ENCODE results near the gene RBFOX2. TPM values are rescaled to one million over a fixed set of nuclear protein-coding genes. Genes with fewer than 3 reads are reported as not detected.
A peak's percentile ranks its signal among the peaks of the same experiment; 100 is the strongest.

RBFOX2 gene
- total and polyA plus RNA-seq, 4 donors: 14.2 to 53.6 (median 25.6) TPM

DNA sequence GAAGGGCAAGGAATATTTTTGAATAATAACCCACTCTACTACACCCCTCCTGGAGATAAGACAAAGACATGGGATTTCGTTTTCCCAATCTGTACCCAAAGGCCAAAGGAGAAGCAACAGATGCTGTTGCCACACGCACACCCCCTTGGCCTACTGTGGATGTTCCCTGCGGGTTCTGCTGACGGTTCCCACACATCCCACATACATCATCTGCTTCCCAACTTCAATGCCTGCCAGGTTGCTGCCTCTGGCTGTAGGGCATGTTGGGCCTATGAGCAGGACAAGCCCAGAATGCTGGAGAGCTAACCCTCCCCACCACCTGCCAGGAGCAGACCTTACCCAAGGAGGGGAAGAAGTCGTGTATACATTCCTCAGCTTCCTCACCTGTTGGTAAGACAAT lies 13.6 kb upstream of the RBFOX2 start:
- TF ChIP-seq JUND (IDR thresholded peaks at IDR 0.05): no peak
- H3K27me3 ChIP-seq (ENCODE audit: control insufficient read depth in 4 of 4, insufficient read depth in 4 of 4, low read length in 3 of 4): no peaks in the 10 kb centered on the region
- peaks cover 0 to 7% (median 0%) of the 10 kb centered on the region in 4 donors for H3K36me3 ChIP-seq (ENCODE audit: control insufficient read depth in 4 of 4, insufficient read depth in 3 of 4, low read depth in 1 of 4, low read length in 3 of 4)
- H3K4me1 ChIP-seq (ENCODE audit: control insufficient read depth in 4 of 4, insufficient read depth in 4 of 4, low read length in 3 of 4): peaks cover 0 to 6% (median 3%) of the 10 kb centered on the region in 4 donors
- 93% methylated on average over 5 of the region's 5 CpGs for WGBS
- no peak overlapping the region for H3K27ac ChIP-seq (ENCODE audit: low read depth in 1 of 2, low read length in 2 of 2)
- no peak overlapping the region for H3K9ac ChIP-seq (ENCODE audit: low read depth in 1 of 2, low read length in 2 of 2)
- no peaks in the 10 kb centered on the region for H3K9me3 ChIP-seq (ENCODE audit: control insufficient read depth in 4 of 4, low read length in 3 of 4)
- no peak overlapping the region for H3K4me3 ChIP-seq (ENCODE audit: low read depth in 1 of 3, low read length in 3 of 3)
- DNase-seq (ENCODE audit: low spot score): no peak

GRCh38 chr22:36039125-36039524 lies 10.5 kb upstream of the RBFOX2 start:
- WGBS: 88% methylated on average over 3 of the region's 3 CpGs
- no peaks in the 10 kb centered on the region for H3K9me3 ChIP-seq (ENCODE audit: control insufficient read depth in 4 of 4, low read length in 3 of 4)

DNA sequence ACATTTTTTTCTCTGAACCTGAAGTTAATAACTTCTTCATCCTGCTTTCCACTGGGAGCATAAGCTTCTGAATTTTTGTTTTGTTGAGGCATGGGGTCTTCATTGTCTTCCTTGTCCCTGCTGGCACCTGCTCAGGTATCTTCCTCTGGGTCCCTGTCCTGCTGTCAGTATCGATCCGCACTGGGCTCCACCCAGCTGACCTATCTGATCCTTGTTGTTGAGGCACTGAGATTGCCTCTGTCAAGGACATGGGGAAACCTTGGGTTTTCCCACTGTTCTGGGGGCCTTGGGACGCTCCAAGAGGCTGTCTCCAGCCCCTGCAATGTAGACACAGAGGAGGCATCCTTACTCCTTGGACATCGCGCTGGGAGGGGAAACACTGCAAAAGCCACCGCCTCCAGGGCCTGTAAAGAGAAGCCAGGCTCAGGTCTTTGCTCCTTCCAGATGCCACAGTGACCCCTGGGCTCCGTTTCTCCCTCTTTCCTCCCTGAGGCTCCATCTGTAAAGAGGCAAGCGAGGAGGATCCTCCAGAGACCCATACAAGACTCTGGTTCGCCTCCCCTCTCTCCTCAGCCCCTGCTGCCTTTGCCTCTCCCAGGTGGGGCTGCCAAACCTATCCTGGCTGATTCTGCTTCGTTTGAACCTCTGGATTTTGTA lies 8.6 kb upstream of the RBFOX2 start:
- DNase-seq (ENCODE audit: low spot score): no peak
- WGBS: 78% methylated on average over 10 of the region's 10 CpGs
- peaks cover 7 to 36% (median 31%) of the 10 kb centered on the region in 4 donors for H3K4me1 ChIP-seq (ENCODE audit: control insufficient read depth in 4 of 4, insufficient read depth in 4 of 4, low read length in 3 of 4)
- no peak overlapping the region for H3K4me3 ChIP-seq (ENCODE audit: low read depth in 1 of 3, low read length in 3 of 3)
- H3K9me3 ChIP-seq (ENCODE audit: control insufficient read depth in 4 of 4, low read length in 3 of 4): no peaks in the 10 kb centered on the region
- H3K9ac ChIP-seq (ENCODE audit: low read depth in 1 of 2, low read length in 2 of 2): no peak overlapping the region
- H3K36me3 ChIP-seq (ENCODE audit: control insufficient read depth in 4 of 4, insufficient read depth in 3 of 4, low read depth in 1 of 4, low read length in 3 of 4): peaks cover 0 to 7% (median 0%) of the 10 kb centered on the region in 4 donors
- H3K27ac ChIP-seq (ENCODE audit: low read depth in 1 of 2, low read length in 2 of 2): no peak overlapping the region
- no peaks in the 10 kb centered on the region for H3K27me3 ChIP-seq (ENCODE audit: control insufficient read depth in 4 of 4, insufficient read depth in 4 of 4, low read length in 3 of 4)
- TF ChIP-seq RAD21 (IDR thresholded peaks at IDR 0.05) (peak in 1 of 2 donors; percentile 13), HNF4A (conservative IDR thresholded peaks at IDR 0.05) (peak in 1 of 2 donors; percentile 33)
- TF ChIP-seq, protein P1, sequence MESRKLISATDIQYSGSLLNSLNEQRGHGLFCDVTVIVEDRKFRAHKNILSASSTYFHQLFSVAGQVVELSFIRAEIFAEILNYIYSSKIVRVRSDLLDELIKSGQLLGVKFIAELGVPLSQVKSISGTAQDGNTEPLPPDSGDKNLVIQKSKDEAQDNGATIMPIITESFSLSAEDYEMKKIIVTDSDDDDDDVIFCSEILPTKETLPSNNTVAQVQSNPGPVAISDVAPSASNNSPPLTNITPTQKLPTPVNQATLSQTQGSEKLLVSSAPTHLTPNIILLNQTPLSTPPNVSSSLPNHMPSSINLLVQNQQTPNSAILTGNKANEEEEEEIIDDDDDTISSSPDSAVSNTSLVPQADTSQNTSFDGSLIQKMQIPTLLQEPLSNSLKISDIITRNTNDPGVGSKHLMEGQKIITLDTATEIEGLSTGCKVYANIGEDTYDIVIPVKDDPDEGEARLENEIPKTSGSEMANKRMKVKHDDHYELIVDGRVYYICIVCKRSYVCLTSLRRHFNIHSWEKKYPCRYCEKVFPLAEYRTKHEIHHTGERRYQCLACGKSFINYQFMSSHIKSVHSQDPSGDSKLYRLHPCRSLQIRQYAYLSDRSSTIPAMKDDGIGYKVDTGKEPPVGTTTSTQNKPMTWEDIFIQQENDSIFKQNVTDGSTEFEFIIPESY (IDR thresholded peaks at IDR 0.05): no peak

More at GRCh38 chr22:36039125-36039524, 10.5 kb upstream of the RBFOX2 start:
- Histone ChIP-seq H3K9ac (ENCODE audit: low read depth in 1 of 2, low read length in 2 of 2) (no peak overlapping the region), H3K27me3 (ENCODE audit: control insufficient read depth in 4 of 4, insufficient read depth in 4 of 4, low read length in 3 of 4) (no peaks in the 10 kb centered on the region), H3K36me3 (ENCODE audit: control insufficient read depth in 4 of 4, insufficient read depth in 3 of 4, low read depth in 1 of 4, low read length in 3 of 4) (peaks cover 0 to 7% (median 0%) of the 10 kb centered on the region in 4 donors), H3K4me1 (ENCODE audit: control insufficient read depth in 4 of 4, insufficient read depth in 4 of 4, low read length in 3 of 4) (peaks cover 7 to 32% (median 28%) of the 10 kb centered on the region in 4 donors), H3K4me3 (ENCODE audit: low read depth in 1 of 3, low read length in 3 of 3) (no peak overlapping the region), H3K27ac (ENCODE audit: low read depth in 1 of 2, low read length in 2 of 2) (no peak overlapping the region)
- TF ChIP-seq, protein P1 (IDR thresholded peaks at IDR 0.05): no peak
- no peak for TF ChIP-seq HNF4G (IDR thresholded peaks at IDR 0.05)
- TF ChIP-seq SP1 (IDR thresholded peaks at IDR 0.05): no peak
- TF ChIP-seq FOXA1 (IDR thresholded peaks at IDR 0.05): no peak
- TF ChIP-seq RXRA (IDR thresholded peaks at IDR 0.05): no peak
- TF ChIP-seq MAX (IDR thresholded peaks at IDR 0.05): no peak
- no peak for TF ChIP-seq FOXA2 (IDR thresholded peaks at IDR 0.05)
- no peak for TF ChIP-seq GABPA (IDR thresholded peaks at IDR 0.05 in 1 of 2, conservative IDR thresholded peaks at IDR 0.05 in 1 of 2)
- no peak for DNase-seq (ENCODE audit: low spot score)
